IPS DF 4.7 (cell line): ENCODE results near the gene EBNA1BP2.
"Not testable (repeated sequence)": the region's sequence is repeated elsewhere in the genome, so short reads cannot be mapped to it uniquely, and the experiment has no call there.

ENCODE experiments used
- DNase-seq: peaks from one replicate; pipeline ENCODE4 v3.0.0-alpha.2; 2013; ENCODE audit warnings: low spot score; ENCODE audit errors: extremely low read depth

EBNA1BP2 gene

GRCh38 chr1:43121256-43121900, 50.7 kb downstream of the EBNA1BP2 start:
- no peak for DNase-seq

GRCh38 chr1:43119928-43120586, 52.0 kb downstream of the EBNA1BP2 start:
- DNase-seq = not testable (repeated sequence)
